ENCODE data around the gene SNX3.

SNX3 gene

GRCh38 chr6:108161724-108162282 is 99.0 kb downstream of the SNX3 start:
- DNase-seq (ENCODE audit: low read depth, low spot score), result no peak
- no peak overlapping the region for H3K27ac ChIP-seq
